GM03348 (cell line): ENCODE results near the gene ACAP3.
"Not testable (repeated sequence)": the region's sequence is repeated elsewhere in the genome, so short reads cannot be mapped to it uniquely, and the experiment has no call there.

ENCODE experiments used
- DNase-seq: peaks from one replicate; pipeline ENCODE4 v3.0.0; 2012; ENCODE audit warnings: low spot score

ACAP3 gene

DNA sequence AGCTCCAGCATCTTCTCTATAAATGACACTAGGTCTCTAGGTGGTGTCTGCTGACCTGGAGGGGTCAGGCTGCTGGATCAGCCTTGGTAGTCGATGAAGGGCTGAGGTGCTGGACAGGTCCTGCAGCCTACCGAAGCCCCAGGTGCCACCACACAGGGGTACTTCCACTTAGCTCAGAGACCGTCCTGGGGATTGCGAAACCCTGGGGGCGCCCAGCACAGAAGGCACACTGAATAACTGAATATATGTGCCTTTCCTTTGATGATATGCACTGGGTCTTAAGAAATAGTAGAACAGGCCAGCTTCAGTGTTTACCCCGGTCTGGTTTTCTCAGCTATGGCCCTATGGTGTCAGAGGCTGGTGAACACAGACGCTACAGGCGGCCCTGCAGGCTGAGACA is 45.0 kb downstream of the ACAP3 start:
- no peak for DNase-seq

- no peak for DNase-seq
Observed at GRCh38 chr1:1262071-1262470, 45.7 kb downstream of the ACAP3 start.

DNA sequence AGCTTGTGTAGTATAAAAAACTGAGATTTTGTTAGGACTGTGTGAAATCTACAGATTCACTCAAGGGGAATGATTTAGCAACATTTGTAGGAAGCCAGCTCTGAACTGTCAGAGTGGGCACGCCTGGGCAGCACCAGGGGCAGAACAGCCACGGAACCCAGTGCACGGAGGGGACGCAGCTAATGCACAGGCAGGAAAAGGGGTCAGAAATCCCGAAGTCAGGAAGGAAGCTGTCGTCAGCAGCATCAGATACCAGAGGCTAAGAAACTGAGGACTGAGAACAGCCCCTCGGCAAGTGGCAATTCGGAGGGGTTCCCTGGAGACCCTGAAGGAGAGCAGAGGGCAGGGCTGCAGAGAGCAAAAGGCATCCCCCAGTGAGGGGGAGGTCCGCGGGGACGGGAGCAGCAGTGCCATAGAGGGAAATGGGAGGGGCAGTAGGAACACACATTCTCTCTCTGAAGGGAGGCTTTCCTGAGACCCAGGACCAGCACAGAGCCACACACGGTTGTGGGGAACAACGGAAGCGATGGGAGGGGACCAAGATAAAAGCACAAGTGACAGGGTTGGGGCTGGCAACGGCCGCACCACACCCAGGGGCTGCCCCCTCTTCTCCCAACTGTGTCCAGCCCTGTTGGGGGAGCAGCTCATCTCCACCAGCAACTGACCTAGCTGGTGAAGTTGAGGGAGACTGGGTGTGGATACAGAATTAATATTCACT is 46.7 kb downstream of the ACAP3 start:
- DNase-seq, result no peak

- no peak for DNase-seq
Observed at GRCh38 chr1:1259951-1260600, 47.7 kb downstream of the ACAP3 start.

- DNase-seq, result no peak
Observed at GRCh38 chr1:1259540-1259939, 48.2 kb downstream of the ACAP3 start.

DNA sequence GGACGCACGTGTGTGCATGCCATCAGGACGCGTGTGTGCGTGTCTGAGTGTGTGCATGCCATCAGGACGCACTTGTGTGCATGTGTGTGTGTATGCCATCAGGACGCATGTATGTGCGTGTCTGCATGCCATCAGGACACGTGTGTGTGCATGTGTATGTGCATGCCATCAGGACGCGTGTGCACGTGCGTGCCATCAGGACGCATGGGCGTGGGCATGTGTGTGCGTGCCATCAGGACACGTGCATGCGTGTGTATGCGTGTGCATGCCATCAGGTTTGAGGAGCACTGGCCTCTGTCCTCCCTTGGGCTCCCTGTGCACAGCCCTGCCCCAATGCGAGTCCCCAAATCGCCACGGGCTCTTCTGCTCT is 48.6 kb downstream of the ACAP3 start:
- DNase-seq, result no peak

- DNase-seq, result no peak
Observed at GRCh38 chr1:1256956-1257871, 50.5 kb downstream of the ACAP3 start.

GRCh38 chr1:1255611-1256010 is 52.1 kb downstream of the ACAP3 start:
- no peak for DNase-seq

GRCh38 chr1:1255078-1255477 is 52.7 kb downstream of the ACAP3 start:
- DNase-seq, result no peak

DNA sequence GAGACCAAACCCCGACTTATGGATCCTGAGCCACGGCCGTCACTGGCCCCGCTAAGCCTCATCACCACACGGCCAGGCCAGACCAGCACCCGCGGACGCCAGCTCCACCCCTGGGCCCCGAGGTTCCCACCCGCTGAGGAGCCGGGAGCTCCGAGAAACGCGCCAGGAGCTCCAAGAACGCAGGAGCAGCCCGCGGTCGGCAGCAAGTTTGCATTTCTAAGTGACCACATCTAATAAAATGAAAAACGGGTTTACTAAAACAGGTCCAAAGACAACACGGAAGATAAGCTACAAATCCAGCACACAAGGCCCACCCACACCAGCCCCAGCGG is 53.1 kb downstream of the ACAP3 start:
- no peak for DNase-seq

DNA sequence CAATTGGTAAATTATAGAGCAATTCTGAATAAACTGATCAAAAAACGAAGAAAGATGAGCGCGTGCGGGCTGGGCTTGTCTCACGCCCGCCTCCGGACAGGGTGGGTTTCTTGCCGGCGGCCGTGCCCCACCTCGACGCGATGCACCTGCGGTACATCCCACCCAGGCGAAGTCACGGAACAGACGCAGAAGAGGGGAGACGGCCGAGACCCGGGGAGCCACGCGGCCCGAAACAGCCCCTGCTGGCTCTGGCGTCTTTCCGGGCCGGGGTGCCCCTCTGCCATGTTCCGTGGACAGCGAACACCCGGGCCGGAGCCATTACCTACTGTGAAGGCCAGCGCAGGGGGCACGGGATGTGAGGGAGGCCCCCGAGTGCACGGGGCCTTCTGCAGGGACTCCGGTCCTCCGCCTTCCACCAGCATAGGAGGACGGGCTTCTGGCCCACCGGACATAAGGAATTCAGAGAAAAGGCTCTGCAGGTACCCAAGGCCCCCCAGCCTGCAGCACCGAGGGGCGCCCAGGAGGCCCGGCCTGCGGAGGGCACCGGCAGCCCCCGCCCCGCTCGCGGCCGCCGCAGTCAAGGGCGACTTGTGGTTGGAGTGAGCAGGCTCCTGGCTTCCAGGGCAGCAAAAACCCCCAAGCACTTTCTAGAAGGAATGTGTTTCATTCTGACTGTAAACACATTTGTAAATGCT is 53.6 kb downstream of the ACAP3 start:
- DNase-seq, result no peak

DNA sequence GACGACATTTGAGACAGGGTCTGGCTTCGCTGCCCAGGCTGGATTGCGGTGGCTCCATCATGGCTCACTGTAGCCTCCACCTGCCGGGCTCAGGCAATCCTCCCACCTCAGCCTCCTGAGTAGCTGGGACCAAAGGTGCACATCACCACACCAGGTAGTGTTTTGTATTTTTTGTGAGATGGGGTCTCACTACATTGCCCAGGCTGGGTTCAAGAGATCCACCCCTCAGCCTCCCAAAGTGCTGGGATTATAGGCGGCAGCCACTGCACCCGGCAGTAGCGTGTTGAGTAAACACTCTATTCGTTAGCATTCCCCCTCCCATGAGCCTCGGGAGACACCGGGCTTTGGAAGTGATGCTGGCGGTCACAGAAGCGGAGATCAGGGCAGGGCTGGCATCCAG is 54.4 kb downstream of the ACAP3 start:
- DNase-seq, result no peak

DNA sequence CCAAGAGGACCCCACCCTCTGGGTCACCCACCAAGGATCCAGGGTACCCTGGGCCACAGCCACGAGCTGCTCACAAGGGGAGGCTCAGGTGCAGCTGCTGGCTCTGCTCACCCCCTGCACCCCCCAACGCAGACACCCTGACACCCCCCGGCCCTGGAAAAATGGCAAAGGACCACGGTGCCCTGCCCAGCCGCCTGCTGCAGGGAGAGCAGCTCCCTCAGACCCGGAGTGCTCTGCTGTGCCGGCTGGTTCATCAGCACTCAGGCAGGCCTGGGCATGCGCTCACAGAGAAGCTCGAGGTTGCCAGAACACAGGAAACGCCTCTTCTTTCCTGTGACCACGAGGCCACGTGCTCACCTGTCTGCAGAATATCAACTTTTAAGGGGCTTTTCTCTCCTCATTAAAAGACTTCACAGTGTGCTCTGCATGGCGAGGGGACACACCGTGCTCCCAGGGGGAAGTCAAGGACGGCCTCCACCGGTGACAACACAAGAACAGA is 56.9 kb downstream of the ACAP3 start:
- DNase-seq, result no peak

GRCh38 chr1:1248009-1248913 is 59.5 kb downstream of the ACAP3 start:
- not testable (repeated sequence) for DNase-seq

- no peak for DNase-seq
Observed at GRCh38 chr1:1247341-1247913, 60.3 kb downstream of the ACAP3 start.

DNA sequence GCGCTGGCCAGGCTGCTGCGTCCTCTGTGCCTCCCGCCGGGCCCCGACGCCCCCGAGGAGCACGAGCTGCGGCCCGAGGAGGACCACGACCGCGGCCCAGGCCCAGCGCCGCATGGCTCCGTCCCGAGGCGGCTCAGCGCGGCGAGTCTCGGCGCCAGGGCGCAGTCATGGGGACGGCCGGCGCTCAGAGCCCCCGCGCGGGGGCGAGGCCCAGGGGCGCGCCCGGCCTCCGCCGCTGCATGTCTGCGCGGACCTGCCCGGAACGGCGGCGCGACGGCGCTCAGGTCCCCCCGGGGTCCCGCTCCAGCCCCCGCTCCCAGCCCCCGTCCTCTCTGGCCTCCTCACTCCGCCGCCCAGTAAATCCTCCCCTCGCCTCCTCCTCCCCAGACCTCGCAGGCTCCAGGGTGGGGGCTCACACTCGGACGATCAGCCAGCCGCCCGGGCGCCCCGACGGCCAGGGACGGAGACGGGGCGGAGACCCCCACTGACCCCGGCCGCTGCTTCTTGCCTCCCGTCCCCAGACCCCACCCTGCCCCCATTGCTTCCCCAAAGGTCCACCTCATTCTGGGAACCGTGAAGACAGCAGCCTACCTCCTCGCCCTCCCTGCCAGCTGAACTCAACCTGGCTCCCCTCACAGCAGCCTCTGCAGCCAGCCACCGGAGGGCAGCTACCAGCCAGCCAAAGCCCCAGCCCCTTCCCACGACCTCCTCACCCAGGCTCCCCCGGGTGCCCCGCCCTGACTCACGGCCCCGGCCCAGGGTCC is 61.0 kb downstream of the ACAP3 start, which contains the start of gene C1QTNF12:
Gene C1QTNF12, minus strand, starts transcription at position 146 of the 764 bp plus-strand sequence. Its CDS starts 32 bp downstream, at position 114.
- DNase-seq, result no peak

GRCh38 chr1:1245817-1246576 is 61.7 kb downstream of the ACAP3 start:
- no peak for DNase-seq

GRCh38 chr1:1245178-1245816 is 62.4 kb downstream of the ACAP3 start:
- DNase-seq, result no peak
